IMR-90 (cell line): Measurements from ENCODE around the gene ATP6V1D. TPM values are rescaled to one million over a fixed set of nuclear protein-coding genes. Genes with fewer than 3 reads are reported as not detected.

Experiments
- ATAC-seq: fragments of 200-7000 bp; cut with Tn5 transposase; 2 replicates; pipeline ENCODE4 v1.9.1; 2020; ENCODE audit warnings: low read depth, mild to moderate bottlenecking, moderate library complexity
- BruUV-seq: library from RNA; stranded (reverse); fragments of 400-500 nt; replicated peaks from 2 replicates; lab custom pipeline; 2021; lab: Mats Ljungman, UMichigan
- CTCF ChIA-PET: fragments of 300-600 bp; formaldehyde crosslinking; extraction: SDS; loops from one replicate; lab custom pipeline; 2021; ENCODE audit warnings: antibody characterized with exemption; lab: Yijun Ruan, JAX
- POLR2A ChIA-PET: fragments of 300-600 bp; sonication (Branson Sonifier 250); formaldehyde crosslinking; loops from one replicate; lab custom pipeline; 2022; ENCODE audit warnings: antibody characterized with exemption; ENCODE audit not compliant: unreplicated experiment; lab: Charles Lee
- DNase-seq: peaks from one replicate; pipeline ENCODE4 v3.0.0; 2013
- H2AFZ ChIP-seq: replicated peaks from 2 replicates; pipeline ENCODE3; 2013; ENCODE audit warnings: low read length, mild to moderate bottlenecking; ENCODE audit not compliant: poor library complexity
- H2AK5ac ChIP-seq: 2 replicates; pipeline ENCODE4 v1.6.1; 2013; ENCODE audit warnings: low read depth, low read length, inconsistent platforms
- H2AK9ac ChIP-seq: replicated peaks from 2 replicates; pipeline ENCODE3; 2013; ENCODE audit warnings: mild to moderate bottlenecking, low read depth, low read length, moderate library complexity; ENCODE audit not compliant: poor library complexity
- H2BK120ac ChIP-seq: 2 replicates; pipeline ENCODE4 v1.6.1; 2013; ENCODE audit warnings: low read depth, low read length, inconsistent platforms
- H2BK15ac ChIP-seq: 3 replicates; pipeline ENCODE4 v1.6.1; 2013; ENCODE audit warnings: low read depth, low read length, inconsistent platforms
- H2BK20ac ChIP-seq: 2 replicates; pipeline ENCODE4 v1.6.1; 2013; ENCODE audit warnings: low read depth, mild to moderate bottlenecking, inconsistent platforms, low read length, moderate library complexity
- H2BK5ac ChIP-seq: 2 replicates; pipeline ENCODE4 v1.6.1; 2013; ENCODE audit warnings: mild to moderate bottlenecking, low read depth, low read length, inconsistent platforms; ENCODE audit not compliant: poor library complexity, severe bottlenecking
- H3K14ac ChIP-seq: replicated peaks from 2 replicates; pipeline ENCODE4 v1.6.1; 2013; ENCODE audit warnings: low read depth, low read length, inconsistent platforms
- H3K18ac ChIP-seq: 2 replicates; pipeline ENCODE4 v1.6.1; 2013; ENCODE audit warnings: low read depth, low read length, control low read depth
- H3K23ac ChIP-seq: 2 replicates; pipeline ENCODE4 v1.6.1; 2013; ENCODE audit warnings: low read depth, low read length, inconsistent platforms
- H3K27ac ChIP-seq: 2 replicates; pipeline ENCODE4 v1.5.1; 2013; ENCODE audit warnings: mild to moderate bottlenecking, control low read depth, low read length; ENCODE audit not compliant: insufficient read depth
- H3K27me3 ChIP-seq: 2 replicates; pipeline ENCODE4 v1.6.1; 2013; ENCODE audit warnings: low read length; ENCODE audit not compliant: control insufficient read depth, insufficient read depth
- H3K36me3 ChIP-seq: 2 replicates; pipeline ENCODE4 v1.6.1; 2013; ENCODE audit warnings: low read length, mixed read lengths; ENCODE audit not compliant: control insufficient read depth, insufficient read depth
- H3K4ac ChIP-seq: 2 replicates; pipeline ENCODE4 v1.6.1; 2013; ENCODE audit warnings: low read depth, low read length, inconsistent platforms
- H3K4me1 ChIP-seq: 2 replicates; pipeline ENCODE4 v1.6.1; 2013; ENCODE audit warnings: low read length, mixed read lengths; ENCODE audit not compliant: control insufficient read depth, insufficient read depth
- H3K4me2 ChIP-seq: 2 replicates; pipeline ENCODE4 v1.6.1; 2013; ENCODE audit warnings: low read depth, mild to moderate bottlenecking, control low read depth, low read length, moderate library complexity
- H3K4me3 ChIP-seq: 2 replicates; pipeline ENCODE4 v1.5.1; 2013; ENCODE audit warnings: low read depth, mild to moderate bottlenecking, control low read depth, low read length, moderate library complexity; ENCODE audit not compliant: insufficient read depth
- H3K56ac ChIP-seq: 2 replicates; pipeline ENCODE4 v1.6.1; 2013; ENCODE audit warnings: low read length, inconsistent platforms; ENCODE audit not compliant: insufficient read depth; ENCODE audit errors: extremely low read depth
- H3K79me1 ChIP-seq, 2 experiments: 2 replicates each; pipeline ENCODE4 v1.6.1; 2013; ENCODE audit warnings: low read length in 2 of 2, inconsistent platforms in 1 of 2, low read depth in 1 of 2
- H3K9ac ChIP-seq: 2 replicates; pipeline ENCODE4 v1.6.1; 2013; ENCODE audit warnings: low read depth, low read length, control low read depth
- H3K9me1 ChIP-seq: 2 replicates; pipeline ENCODE4 v1.6.1; 2013; ENCODE audit warnings: low read length, inconsistent platforms; ENCODE audit not compliant: insufficient read depth
- H3K9me3 ChIP-seq: 2 replicates; pipeline ENCODE4 v1.6.1; 2013; ENCODE audit warnings: low read length; ENCODE audit not compliant: control insufficient read depth, insufficient read depth
- H4K20me1 ChIP-seq: 2 replicates; pipeline ENCODE4 v1.6.1; 2013; ENCODE audit warnings: low read length, inconsistent platforms; ENCODE audit not compliant: insufficient read depth
- H4K5ac ChIP-seq: 2 replicates; pipeline ENCODE4 v1.6.1; 2013; ENCODE audit warnings: mild to moderate bottlenecking, low read depth, low read length, control low read depth
- H4K8ac ChIP-seq, 2 experiments: 2 replicates each; pipeline ENCODE4 v1.6.1; 2013; ENCODE audit warnings: low read depth in 2 of 2, low read length in 2 of 2, control low read depth in 1 of 2, inconsistent platforms in 1 of 2
- H4K91ac ChIP-seq: 2 replicates; pipeline ENCODE4 v1.6.1; 2013; ENCODE audit warnings: low read depth, low read length, inconsistent platforms; ENCODE audit not compliant: insufficient read depth
- BHLHE40 ChIP-seq: fragments of 150-350 bp; IDR thresholded peaks from 2 replicates; pipeline ENCODE4 v1.6.1; 2016; ENCODE audit warnings: mild to moderate bottlenecking, low read depth, low read length
- CHD1 ChIP-seq: IDR thresholded peaks from 2 replicates; pipeline ENCODE4 v1.6.1; 2012; ENCODE audit warnings: low read depth, low read length, improper control_type of control experiment
- ELK1 ChIP-seq: fragments of 150-350 bp; IDR thresholded peaks from 2 replicates; pipeline ENCODE4 v1.6.1; 2016; ENCODE audit warnings: low read depth, mild to moderate bottlenecking, low read length, moderate library complexity, borderline replicate concordance
- MAFK ChIP-seq: IDR thresholded peaks from 2 replicates; pipeline ENCODE4 v1.6.1; 2012; ENCODE audit warnings: low read depth, low read length, improper control_type of control experiment
- MAZ ChIP-seq: IDR thresholded peaks from 2 replicates; pipeline ENCODE4 v1.6.1; 2012; ENCODE audit warnings: low read depth, mild to moderate bottlenecking, low read length, improper control_type of control experiment, moderate library complexity, borderline replicate concordance
- MXI1 ChIP-seq: IDR thresholded peaks from 2 replicates; pipeline ENCODE4 v1.6.1; 2012; ENCODE audit warnings: low read depth, mild to moderate bottlenecking, low read length, moderate library complexity, borderline replicate concordance
- NFE2L2 ChIP-seq: fragments of 150-350 bp; IDR thresholded peaks from 2 replicates; pipeline ENCODE4 v1.6.1; 2016; ENCODE audit warnings: low read depth, mild to moderate bottlenecking, low read length
- POLR2A ChIP-seq: IDR thresholded peaks from 2 replicates; pipeline ENCODE4 v1.6.1; 2012; ENCODE audit warnings: mild to moderate bottlenecking, low read depth, low read length
- RAD21 ChIP-seq: IDR thresholded peaks from 2 replicates; pipeline ENCODE4 v1.6.1; 2012; ENCODE audit warnings: low read length, improper control_type of control experiment
- RCOR1 ChIP-seq: IDR thresholded peaks from 2 replicates; pipeline ENCODE4 v1.6.1; 2012; ENCODE audit warnings: mild to moderate bottlenecking, low read length, improper control_type of control experiment; ENCODE audit not compliant: insufficient replicate concordance
- RFX5 ChIP-seq: IDR thresholded peaks from 2 replicates; pipeline ENCODE4 v1.8.0; 2012; ENCODE audit warnings: low read depth, mild to moderate bottlenecking, low read length, moderate library complexity
- SMC3 ChIP-seq: fragments of 150-350 bp; IDR thresholded peaks from 2 replicates; pipeline ENCODE4 v1.6.1; 2016; ENCODE audit warnings: low read depth, mild to moderate bottlenecking, antibody characterized with exemption, low read length, moderate library complexity
- USF2 ChIP-seq: fragments of 150-350 bp; IDR thresholded peaks from 2 replicates; pipeline ENCODE4 v1.6.1; 2017; ENCODE audit warnings: mild to moderate bottlenecking, antibody characterized with exemption, low read length, low read depth
- WGBS, 2 experiments: methylation state at CpG; one replicate each; pipeline versions ENCODE4 v1.1.5 to v1.1.7; 2013; ENCODE audit warnings: missing lambda C conversion rate in 2 of 2; ENCODE audit not compliant: insufficient read length in 1 of 2; ENCODE audit errors: extremely low coverage in 2 of 2; 5-methylcytosine and 5-hydroxymethylcytosine counted together
- dilution Hi-C: fragments of 300-500 bp; cut with HindIII; formaldehyde crosslinking; loops from one replicate; pipeline ENCODE4 v1.14.3; 2018; ENCODE audit warnings: low sequenced_read_pairs; ENCODE audit not compliant: unreplicated experiment
- in situ Hi-C: fragments of 300-500 bp; cut with MboI; formaldehyde crosslinking; loops from 3 replicates; pipeline ENCODE4 v1.14.3; 2019; ENCODE audit warnings: low sequenced_read_pairs, inconsistent platforms, mixed read lengths
- intact Hi-C: fragments of 100-400 bp; cut with micrococcal nuclease; formaldehyde crosslinking; loops from 2 replicates; pipeline ENCODE4 v1.10.0; 2022
- polyA plus RNA-seq, 3 experiments: library from polyadenylated mRNA; depleted of rRNA; stranded (reverse); fragments of >200 nt; gene quantifications; 2 replicates each; pipeline ENCODE4 v1.2.3, GENCODE V29; 2012; ENCODE audit warnings: low replicate concordance in 1 of 3
- total RNA-seq: library from RNA; depleted of rRNA; stranded (reverse); fragments of >200 nt; gene quantifications from 2 replicates; pipeline ENCODE4 v1.2.3, GENCODE V29; 2012
- TF ChIP-seq, protein P1 (sequence below): conservative IDR thresholded peaks from 2 replicates; pipeline ENCODE4 v1.5.1; 2012; ENCODE audit warnings: mild to moderate bottlenecking, low read depth, low read length, improper control_type of control experiment

ATP6V1D gene
- total and polyA plus RNA-seq, 2 of the 4 experiments (the other 2 are of a cell fraction) = 54.5 to 113 TPM

DNA sequence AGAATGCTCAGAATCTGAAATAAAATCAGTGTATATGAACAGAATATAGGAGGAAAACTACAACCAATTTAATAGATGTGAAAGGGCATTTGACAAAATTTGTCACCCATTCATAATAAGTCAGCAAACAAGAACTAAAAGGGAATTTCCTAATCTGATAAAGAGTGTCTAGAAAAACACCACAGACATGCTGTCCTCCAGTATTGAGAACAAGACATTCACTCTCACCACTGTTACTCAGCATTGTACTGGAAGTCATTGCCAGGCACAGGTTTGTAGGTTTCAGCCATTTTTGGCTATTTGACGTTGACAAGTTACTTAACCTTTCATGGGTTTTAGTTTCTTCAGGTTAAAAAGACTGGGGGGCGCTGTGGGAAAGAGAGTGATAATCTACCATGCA lies 13.7 kb upstream of the ATP6V1D start:
- no peak overlapping the region for H2AK5ac ChIP-seq
- no peak overlapping the region for H3K4ac ChIP-seq
- H3K4me2 ChIP-seq = no peak overlapping the region
- no peak overlapping the region for H3K56ac ChIP-seq
- intact Hi-C loops (no loop called here), dilution Hi-C loops (no loop called here), in situ Hi-C loops (no loop called here)
- no peak overlapping the region for H3K23ac ChIP-seq
- no peak overlapping the region for H3K4me3 ChIP-seq
- ATAC-seq (no peak), DNase-seq (no peak)
- H3K9ac ChIP-seq = no peak overlapping the region
- CTCF ChIA-PET = no interaction called here
- no peak overlapping the region for H3K18ac ChIP-seq
- no peak overlapping the region for H2BK15ac ChIP-seq
- H4K8ac ChIP-seq = no peak overlapping the region
- no peak overlapping the region for H4K91ac ChIP-seq
- no peaks in the 10 kb centered on the region for H3K27me3 ChIP-seq
- H3K9me1 ChIP-seq = peaks cover 4% of the 10 kb centered on the region; the same call in 1 of the 2 replicates
- H3K4me1 ChIP-seq = peaks cover 2% of the 10 kb centered on the region; the same call in 1 of the 2 replicates
- no peaks in the 10 kb centered on the region for H3K9me3 ChIP-seq
- H2BK5ac ChIP-seq = no peak overlapping the region
- H4K20me1 ChIP-seq = peaks cover 20% of the 10 kb centered on the region
- H3K79me1 ChIP-seq = peaks cover 10 to 33% of the 10 kb centered on the region in 2 experiments
- no peak for TF ChIP-seq ELK1
- TF ChIP-seq USF2 = no peak
- TF ChIP-seq RFX5 = no peak
- no peak for TF ChIP-seq BHLHE40
- no peak for TF ChIP-seq MAFK
- no peak for TF ChIP-seq CHD1
- no peak for TF ChIP-seq MXI1
- TF ChIP-seq, protein P1, sequence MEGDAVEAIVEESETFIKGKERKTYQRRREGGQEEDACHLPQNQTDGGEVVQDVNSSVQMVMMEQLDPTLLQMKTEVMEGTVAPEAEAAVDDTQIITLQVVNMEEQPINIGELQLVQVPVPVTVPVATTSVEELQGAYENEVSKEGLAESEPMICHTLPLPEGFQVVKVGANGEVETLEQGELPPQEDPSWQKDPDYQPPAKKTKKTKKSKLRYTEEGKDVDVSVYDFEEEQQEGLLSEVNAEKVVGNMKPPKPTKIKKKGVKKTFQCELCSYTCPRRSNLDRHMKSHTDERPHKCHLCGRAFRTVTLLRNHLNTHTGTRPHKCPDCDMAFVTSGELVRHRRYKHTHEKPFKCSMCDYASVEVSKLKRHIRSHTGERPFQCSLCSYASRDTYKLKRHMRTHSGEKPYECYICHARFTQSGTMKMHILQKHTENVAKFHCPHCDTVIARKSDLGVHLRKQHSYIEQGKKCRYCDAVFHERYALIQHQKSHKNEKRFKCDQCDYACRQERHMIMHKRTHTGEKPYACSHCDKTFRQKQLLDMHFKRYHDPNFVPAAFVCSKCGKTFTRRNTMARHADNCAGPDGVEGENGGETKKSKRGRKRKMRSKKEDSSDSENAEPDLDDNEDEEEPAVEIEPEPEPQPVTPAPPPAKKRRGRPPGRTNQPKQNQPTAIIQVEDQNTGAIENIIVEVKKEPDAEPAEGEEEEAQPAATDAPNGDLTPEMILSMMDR = no peak
- no peak for TF ChIP-seq MAZ
- TF ChIP-seq POLR2A = no peak
- no peak for TF ChIP-seq NFE2L2
- TF ChIP-seq RAD21 = no peak
- TF ChIP-seq SMC3 = no peak
- no peak for TF ChIP-seq RCOR1
- H2AK9ac ChIP-seq = no peak overlapping the region
- H3K36me3 ChIP-seq = peaks cover 41% of the 10 kb centered on the region
- no peak overlapping the region for H2BK120ac ChIP-seq
- H3K27ac ChIP-seq = no peak overlapping the region
- H2BK20ac ChIP-seq = no peak overlapping the region
- BruUV-seq = no TSS peak
- POLR2A ChIA-PET = no interaction called here
- no peak overlapping the region for H2AFZ ChIP-seq
- WGBS, 2 experiments = no CpG with 5 or more reads among the region's 2 CpGs
- no peak overlapping the region for H3K14ac ChIP-seq
- H4K5ac ChIP-seq = no peak overlapping the region
